H1 (cell line): Measurements from ENCODE around the gene SLX9.

Experiments
- CHD7 ChIP-seq: fragments of 300-600 bp; sonication (generic); IDR thresholded peaks from 2 replicates; pipeline ENCODE4 v1.7.1; 2012; ENCODE audit warnings: low read length, moderate library complexity, mild to moderate bottlenecking, inconsistent platforms; ENCODE audit not compliant: insufficient replicate concordance
- EZH2 ChIP-seq: fragments of 200-600 bp; sonication (generic); IDR thresholded peaks from 2 replicates; pipeline ENCODE4 v1.7.1; 2012; ENCODE audit warnings: low read depth, mild to moderate bottlenecking, moderate library complexity, low read length, inconsistent platforms; ENCODE audit not compliant: severe bottlenecking
- GTF2F1 ChIP-seq: IDR thresholded peaks from 2 replicates; pipeline ENCODE4 v1.6.1; 2012; ENCODE audit warnings: low read depth, low read length, improper control_type of control experiment, borderline replicate concordance
- HDAC2 ChIP-seq, 2 experiments: fragments of 300-600 bp in 1 of 2; sonication (generic) in 1 of 2; IDR thresholded peaks; 2 replicates each; pipeline ENCODE4 v1.6.1; 2011 to 2012; ENCODE audit warnings: low read depth in 2 of 2, low read length in 2 of 2, mild to moderate bottlenecking in 2 of 2, moderate library complexity in 2 of 2, borderline replicate concordance in 1 of 2, inconsistent platforms in 1 of 2
- JUND ChIP-seq: IDR thresholded peaks from 2 replicates; pipeline ENCODE4 v1.6.1; 2011; ENCODE audit warnings: mild to moderate bottlenecking, improper control_type of control experiment, low read length
- POLR2A ChIP-seq, 2 experiments: IDR thresholded peaks; 1 replicate in 1 of 2; 2 replicates in 1 of 2; pipeline ENCODE4 v1.6.1; 2011; ENCODE audit warnings: low read depth in 2 of 2, low read length in 2 of 2, mild to moderate bottlenecking in 2 of 2; ENCODE audit errors: control extremely low read depth in 1 of 2
- SIRT6 ChIP-seq: IDR thresholded peaks from one replicate; pipeline ENCODE4 v1.7.1; 2012; ENCODE audit warnings: low read length, inconsistent platforms

GRCh38 chr21:44918107-44918470 lies 21.7 kb upstream of the SLX9 start:
- TF ChIP-seq EZH2 = no peak
- TF ChIP-seq GTF2F1 = no peak
- no peak for TF ChIP-seq CHD7
- no peak for TF ChIP-seq POLR2A (IDR thresholded peaks at IDR 0.05; ENCODE audit: control extremely low read depth in 1 of 2, low read depth in 2 of 2, low read length in 2 of 2)
- TF ChIP-seq HDAC2 (IDR thresholded peaks at IDR 0.05; ENCODE audit: borderline replicate concordance in 1 of 2, low read depth in 2 of 2, low read length in 2 of 2) = no peak
- TF ChIP-seq SIRT6 = no peak
- TF ChIP-seq JUND = no peak
